HG03439 (cell line): Measurements from ENCODE around the gene ATP5MC2.

Source experiments
- ATAC-seq: cut with Tn5 transposase; IDR thresholded peaks from one replicate; pipeline ENCODE4 v1.9.1; 2021; ENCODE audit warnings: mild to moderate bottlenecking, moderate library complexity; ENCODE audit not compliant: unreplicated experiment

The ATP5MC2 gene

GRCh38 chr12:53616950-53617349 is 58.9 kb downstream of the ATP5MC2 start:
- no peak for ATAC-seq
